H1 (cell line): ENCODE measurements around the gene APOC1. TPM values are rescaled to one million over a fixed set of nuclear protein-coding genes. Genes with fewer than 3 reads are reported as not detected.

Experiments
- ATF2 ChIP-seq: IDR thresholded peaks from 2 replicates; pipeline ENCODE4 v1.6.1; 2012; ENCODE audit warnings: low read length, inconsistent platforms
- BCL11A ChIP-seq, 2 experiments: IDR thresholded peaks; one replicate each; pipeline ENCODE4 v1.6.1; 2011; ENCODE audit warnings: low read depth in 2 of 2, low read length in 2 of 2, mild to moderate bottlenecking in 2 of 2
- CHD1 ChIP-seq: IDR thresholded peaks from 2 replicates; pipeline ENCODE4 v1.6.1; 2012; ENCODE audit warnings: low read depth, low read length, improper control_type of control experiment
- CTCF ChIP-seq, 3 experiments: IDR thresholded peaks; 1 replicate in 2 of 3; 2 replicates in 1 of 3; pipeline versions ENCODE4 v1.5.1 to v1.6.1; 2011; ENCODE audit warnings: low read length in 3 of 3, mild to moderate bottlenecking in 3 of 3, inconsistent platforms in 2 of 3, low read depth in 1 of 3, moderate library complexity in 1 of 3; ENCODE audit not compliant: insufficient read depth in 1 of 3; ENCODE audit errors: control extremely low read depth in 1 of 3
- EGR1 ChIP-seq: IDR thresholded peaks from 2 replicates; pipeline ENCODE4 v1.6.1; 2011; ENCODE audit warnings: low read depth, low read length, borderline replicate concordance
- JUND ChIP-seq: IDR thresholded peaks from 2 replicates; pipeline ENCODE4 v1.6.1; 2011; ENCODE audit warnings: mild to moderate bottlenecking, improper control_type of control experiment, low read length
- MAFK ChIP-seq: IDR thresholded peaks from 2 replicates; pipeline ENCODE4 v1.6.1; 2012; ENCODE audit warnings: low read depth, mild to moderate bottlenecking, improper control_type of control experiment, low read length
- POLR2AphosphoS5 ChIP-seq: IDR thresholded peaks from 2 replicates; pipeline ENCODE4 v1.6.1; 2011; ENCODE audit warnings: low read depth, low read length
- SIN3A ChIP-seq, 2 experiments: IDR thresholded peaks in 1 of 2; conservative IDR thresholded peaks in 1 of 2; 2 replicates each; pipeline ENCODE4 v1.6.1; 2011 to 2012; ENCODE audit warnings: low read length in 2 of 2, improper control_type of control experiment in 1 of 2, low read depth in 1 of 2, mild to moderate bottlenecking in 1 of 2
- SIRT6 ChIP-seq: IDR thresholded peaks from one replicate; pipeline ENCODE4 v1.7.1; 2012; ENCODE audit warnings: low read length, inconsistent platforms
- SRF ChIP-seq: IDR thresholded peaks from 2 replicates; pipeline ENCODE4 v1.6.1; 2011; ENCODE audit warnings: mild to moderate bottlenecking, low read depth, low read length, moderate library complexity
- polyA plus RNA-seq, 7 experiments: library from polyadenylated mRNA; depleted of rRNA in 3 of 7; stranded (reverse) in 5 of 7; unstranded in 2 of 7; fragments of >200 nt in 5 of 7; fragments of 200-250 nt in 2 of 7; gene quantifications; 1 replicate in 5 of 7; 2 replicates in 1 of 7; 4 replicates in 1 of 7; pipeline versions ENCODE4 v1.2.1 to v1.2.3, GENCODE V29; 2011 to 2013; ENCODE audit warnings: missing spikeins in 2 of 7, mixed read lengths in 2 of 7
- total RNA-seq: library from RNA; stranded (reverse); fragmentation: NEBNext Ultra II Directional; extraction: Animal tissue kit (Norgen Biotek cat#: 25700); gene quantifications from 2 replicates; pipeline ENCODE4 v1.2.1, GENCODE V29; 2021

APOC1 gene
- total and polyA plus RNA-seq, 2 of the 8 experiments (the other 6 are each of a cell fraction or from before 2014, with no cell fraction given), result 55.8 to 78.2 TPM

- TF ChIP-seq JUND (no peak), POLR2AphosphoS5 (peak; percentile 70; the same call in 1 of the 2 replicates), MAFK (no peak), SIRT6 (no peak), CHD1 (no peak), BCL11A (IDR thresholded peaks at IDR 0.05; ENCODE audit: low read depth in 2 of 2, low read length in 2 of 2) (no peak), SIN3A (conservative IDR thresholded peaks at IDR 0.05 in 1 of 2, IDR thresholded peaks at IDR 0.05 in 1 of 2; ENCODE audit: low read depth in 1 of 2, low read length in 2 of 2) (peak; percentile 12 to 85; a peak in 2 of 4 replicates), CTCF (IDR thresholded peaks at IDR 0.05; ENCODE audit: control extremely low read depth in 1 of 3, insufficient read depth in 1 of 3, low read depth in 1 of 3, low read length in 3 of 3) (no peak), ATF2 (no peak), SRF (no peak), EGR1 (no peak)
These were observed 23.2 kb upstream of the APOC1 start, which contains the start of gene TOMM40 (continued) for GRCh38 chr19:44891016-44891882.
